Central memory CD8-positive, alpha-beta T cell (primary cell): ENCODE data around the gene ELP1.
"Not testable (repeated sequence)": the region's sequence is repeated elsewhere in the genome, so short reads cannot be mapped to it uniquely, and the experiment has no call there.

ENCODE experiments used
- ATAC-seq: fragments of 150-1000 bp; cut with Tn5 transposase; replicated peaks from 2 replicates; pipeline ENCODE4 v1.10.0; 2022; ENCODE audit warnings: mild to moderate bottlenecking, moderate FRiP score, moderate number of reproducible peaks; ENCODE audit not compliant: poor library complexity, severe bottlenecking; ENCODE audit errors: extremely low read depth
- DNase-seq, 2 donors: peaks; one replicate each; pipeline ENCODE4 v3.0.0; 2021; ENCODE audit warnings: low spot score in 2 of 2
- H3K27ac Mint-ChIP-seq: one replicate; pipeline ENCODE4 v1.8.0; 2022; ENCODE audit warnings: low read depth, mild to moderate bottlenecking, moderate library complexity, mixed read lengths
- H3K27me3 Mint-ChIP-seq: one replicate; pipeline ENCODE4 v1.8.0; 2022; ENCODE audit warnings: mixed read lengths
- H3K36me3 Mint-ChIP-seq: one replicate; pipeline ENCODE4 v1.8.0; 2022; ENCODE audit warnings: mild to moderate bottlenecking, moderate library complexity, mixed read lengths; ENCODE audit not compliant: insufficient read depth
- H3K4me1 Mint-ChIP-seq: one replicate; pipeline ENCODE4 v1.8.0; 2022; ENCODE audit warnings: mixed read lengths
- H3K4me3 Mint-ChIP-seq: one replicate; pipeline ENCODE4 v1.8.0; 2022; ENCODE audit warnings: mild to moderate bottlenecking, moderate library complexity, mixed read lengths
- H3K9me3 Mint-ChIP-seq: one replicate; pipeline ENCODE4 v1.8.0; 2022; ENCODE audit warnings: mixed read lengths

The ELP1 gene

DNA sequence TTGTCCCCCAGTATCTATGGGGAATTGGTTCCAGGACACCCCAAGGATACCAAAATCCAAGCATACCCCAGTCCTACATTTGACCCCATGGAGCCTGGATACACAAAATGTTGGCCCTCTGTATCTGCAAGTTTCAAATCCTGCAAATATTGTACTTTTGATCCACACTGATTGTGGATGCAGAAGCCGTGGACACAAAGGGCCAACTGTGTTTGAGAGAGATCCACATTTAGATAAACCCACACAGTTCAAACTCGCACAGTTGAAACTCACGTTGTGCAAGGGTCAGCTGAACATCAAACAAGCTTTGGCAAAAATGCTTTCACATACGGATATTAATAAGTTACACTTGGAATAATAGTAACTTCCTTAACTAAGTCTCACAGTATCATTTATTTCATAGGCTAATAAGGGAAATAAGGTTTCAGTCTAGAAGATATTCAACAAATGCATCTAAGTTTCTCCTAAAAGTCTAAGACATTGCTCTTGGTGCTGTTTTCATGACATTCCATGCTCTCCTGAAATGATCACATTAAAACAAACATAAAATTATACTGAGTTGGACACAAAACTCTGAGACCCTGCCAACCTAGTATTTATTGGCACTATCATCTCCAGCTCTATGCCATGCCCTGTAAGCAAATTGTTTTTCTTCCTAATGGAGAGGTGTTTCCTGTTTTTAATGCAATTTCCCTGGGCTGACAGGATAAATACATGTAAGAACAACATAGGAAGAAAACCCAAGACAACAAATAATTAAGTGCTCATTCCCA is 39.5 kb downstream of the ELP1 start:
- no peak overlapping the region for H3K27ac Mint-ChIP-seq
- no peaks in the 10 kb centered on the region for H3K4me1 Mint-ChIP-seq
- no peaks in the 10 kb centered on the region for H3K9me3 Mint-ChIP-seq
- no peak for DNase-seq
- H3K27me3 Mint-ChIP-seq, result no peaks in the 10 kb centered on the region
- peaks cover 77% of the 10 kb centered on the region for H3K36me3 Mint-ChIP-seq
- no peak overlapping the region for H3K4me3 Mint-ChIP-seq
- no peak for ATAC-seq

DNA sequence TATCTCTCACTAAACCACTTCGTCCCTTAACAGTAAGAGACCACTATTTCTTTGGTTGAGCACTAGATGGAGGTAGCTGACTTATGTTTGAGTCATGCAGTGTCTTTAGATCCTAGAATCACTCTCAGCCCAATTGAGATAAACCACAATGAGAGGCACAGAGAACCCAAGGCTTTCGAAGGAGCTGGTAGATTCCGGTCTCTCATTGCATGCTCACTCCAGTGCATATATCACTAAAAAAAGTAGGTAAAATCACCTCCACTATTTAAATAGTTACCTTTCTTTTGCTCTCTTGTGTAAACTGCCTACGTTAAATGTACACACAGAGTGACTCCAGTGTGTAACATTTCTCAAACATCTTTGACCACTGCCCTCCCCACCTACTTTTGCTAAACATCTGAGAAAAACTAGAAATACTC is 44.3 kb downstream of the ELP1 start:
- Mint-ChIP-seq H3K4me1 (peaks cover 6% of the 10 kb centered on the region), H3K27me3 (no peaks in the 10 kb centered on the region), H3K27ac (no peak overlapping the region), H3K9me3 (no peaks in the 10 kb centered on the region), H3K36me3 (peaks cover 51% of the 10 kb centered on the region), H3K4me3 (no peak overlapping the region)
- no peak for ATAC-seq
- DNase-seq, result no peak

DNA sequence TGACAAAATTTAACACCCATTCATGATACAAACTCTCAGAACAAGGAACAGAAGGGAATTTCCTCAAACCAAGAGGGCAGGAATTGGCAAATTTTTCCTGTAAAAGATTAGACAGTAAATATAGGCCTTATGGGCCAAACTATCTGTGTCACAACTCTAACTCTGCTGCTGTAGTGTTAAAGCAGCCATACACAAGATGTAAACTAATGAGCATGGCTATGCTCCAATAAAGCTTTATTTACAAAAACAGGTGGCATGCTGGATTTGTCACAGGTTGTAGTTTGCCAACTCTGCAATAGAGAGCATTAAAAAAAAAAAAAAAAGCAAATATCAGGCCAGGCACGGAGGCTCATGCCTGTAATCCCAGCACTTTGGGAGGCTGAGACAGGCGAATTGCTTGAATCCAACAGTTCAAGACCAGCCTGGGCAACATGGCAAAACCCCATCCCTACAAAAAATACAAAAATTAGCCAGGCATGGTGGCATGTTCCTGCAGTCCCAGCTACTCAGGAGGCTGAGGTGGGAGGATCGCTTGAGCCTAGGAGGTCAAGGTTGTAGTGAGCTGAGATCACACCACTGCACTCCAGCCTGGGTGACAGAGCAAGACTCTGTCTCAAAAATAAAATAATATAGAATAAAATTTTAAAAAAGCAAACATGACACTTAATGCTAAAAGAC is 47.2 kb downstream of the ELP1 start:
- ATAC-seq, DNase-seq, H3K4me3 Mint-ChIP-seq, H3K27me3 Mint-ChIP-seq, H3K27ac Mint-ChIP-seq, H3K4me1 Mint-ChIP-seq, H3K9me3 Mint-ChIP-seq: not testable (repeated sequence)
- H3K36me3 Mint-ChIP-seq, result peaks cover 39% of the 10 kb centered on the region

DNA sequence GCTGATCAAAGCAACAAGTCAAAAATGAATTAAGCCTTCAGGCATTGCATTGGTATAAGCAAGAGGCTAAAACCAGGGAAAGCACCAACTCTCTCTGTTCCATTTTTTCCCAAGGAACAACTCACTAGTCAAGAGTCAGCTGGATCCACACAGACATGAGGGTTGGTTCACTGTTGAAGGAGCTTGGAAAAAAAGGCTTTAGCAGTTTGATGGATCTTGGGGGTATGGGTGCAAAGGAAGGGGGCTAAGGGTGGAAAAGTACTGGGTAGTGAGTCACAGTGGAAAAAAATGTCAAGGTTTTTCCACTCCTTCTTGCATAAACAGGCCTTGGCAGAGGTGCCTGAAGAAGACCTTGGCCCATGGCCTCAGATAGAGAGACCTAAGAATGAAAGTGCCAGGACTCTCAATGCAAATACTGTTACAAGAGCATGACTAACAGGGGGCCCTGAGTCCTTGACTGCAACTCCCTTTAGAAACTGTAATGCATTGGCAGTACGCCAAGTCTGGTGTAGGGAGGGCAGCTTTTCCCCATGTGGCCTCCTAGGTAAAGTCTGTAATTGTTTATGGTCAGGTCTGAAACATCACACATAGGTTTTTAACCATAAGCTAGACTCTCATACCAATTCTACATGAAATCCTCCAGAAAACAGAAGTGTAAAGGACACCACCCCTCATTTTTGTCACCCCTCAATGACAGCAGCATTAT is 48.1 kb downstream of the ELP1 start:
- ATAC-seq (no peak), DNase-seq (no peak)
- Mint-ChIP-seq H3K27me3 (no peaks in the 10 kb centered on the region), H3K4me1 (peaks cover 6% of the 10 kb centered on the region), H3K4me3 (no peak overlapping the region), H3K27ac (no peak overlapping the region), H3K9me3 (no peaks in the 10 kb centered on the region), H3K36me3 (peaks cover 38% of the 10 kb centered on the region)

DNA sequence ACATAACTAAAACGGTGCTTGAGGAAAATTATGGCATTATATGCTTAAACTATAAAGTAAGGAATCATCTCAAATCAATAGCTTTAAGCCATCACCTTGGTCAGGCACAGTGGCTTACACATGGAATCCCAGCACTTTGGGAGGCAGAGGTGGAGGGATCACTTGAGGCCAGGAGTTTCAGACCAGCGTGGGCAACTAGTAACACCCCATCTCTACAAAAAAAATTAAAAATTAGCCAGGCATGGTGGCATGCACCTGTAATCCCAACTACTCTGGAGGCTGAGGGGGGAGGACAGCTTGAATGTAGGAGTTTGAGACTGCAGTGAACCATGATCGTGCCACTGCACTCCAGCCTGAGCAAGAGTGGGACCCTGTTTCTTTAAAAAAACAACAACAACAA is 49.2 kb downstream of the ELP1 start:
- H3K4me3 Mint-ChIP-seq, result no peak overlapping the region
- H3K27ac Mint-ChIP-seq, result no peak overlapping the region
- no peaks in the 10 kb centered on the region for H3K27me3 Mint-ChIP-seq
- H3K36me3 Mint-ChIP-seq, result peaks cover 34% of the 10 kb centered on the region
- H3K4me1 Mint-ChIP-seq, result peaks cover 6% of the 10 kb centered on the region
- DNase-seq (no peak), ATAC-seq (no peak)
- H3K9me3 Mint-ChIP-seq, result no peaks in the 10 kb centered on the region

DNA sequence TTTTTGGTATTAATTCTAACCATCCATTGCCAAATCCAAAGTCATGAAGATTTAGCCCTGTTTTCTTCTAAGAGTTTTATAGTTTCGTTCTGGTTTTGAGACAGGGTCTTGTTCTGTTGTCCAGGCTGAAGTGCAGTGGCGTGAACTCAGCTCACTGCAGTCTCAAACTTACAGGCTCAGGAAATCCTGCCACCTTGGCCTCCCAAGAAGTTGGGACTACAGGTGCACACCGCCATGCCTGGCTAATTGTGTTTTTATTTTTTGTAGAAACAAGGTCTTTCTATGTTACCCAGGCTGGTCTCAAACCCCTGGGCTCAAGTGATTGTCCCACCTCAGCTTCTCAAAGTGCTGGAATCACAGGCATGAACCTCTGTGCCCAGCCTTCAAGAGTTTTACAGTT is 50.8 kb downstream of the ELP1 start:
- ATAC-seq (no peak), DNase-seq (no peak)
- no peak overlapping the region for H3K4me3 Mint-ChIP-seq
- no peaks in the 10 kb centered on the region for H3K9me3 Mint-ChIP-seq
- H3K27me3 Mint-ChIP-seq, result no peaks in the 10 kb centered on the region
- H3K27ac Mint-ChIP-seq, result no peak overlapping the region
- H3K36me3 Mint-ChIP-seq, result peaks cover 46% of the 10 kb centered on the region
- peaks cover 6% of the 10 kb centered on the region for H3K4me1 Mint-ChIP-seq

DNA sequence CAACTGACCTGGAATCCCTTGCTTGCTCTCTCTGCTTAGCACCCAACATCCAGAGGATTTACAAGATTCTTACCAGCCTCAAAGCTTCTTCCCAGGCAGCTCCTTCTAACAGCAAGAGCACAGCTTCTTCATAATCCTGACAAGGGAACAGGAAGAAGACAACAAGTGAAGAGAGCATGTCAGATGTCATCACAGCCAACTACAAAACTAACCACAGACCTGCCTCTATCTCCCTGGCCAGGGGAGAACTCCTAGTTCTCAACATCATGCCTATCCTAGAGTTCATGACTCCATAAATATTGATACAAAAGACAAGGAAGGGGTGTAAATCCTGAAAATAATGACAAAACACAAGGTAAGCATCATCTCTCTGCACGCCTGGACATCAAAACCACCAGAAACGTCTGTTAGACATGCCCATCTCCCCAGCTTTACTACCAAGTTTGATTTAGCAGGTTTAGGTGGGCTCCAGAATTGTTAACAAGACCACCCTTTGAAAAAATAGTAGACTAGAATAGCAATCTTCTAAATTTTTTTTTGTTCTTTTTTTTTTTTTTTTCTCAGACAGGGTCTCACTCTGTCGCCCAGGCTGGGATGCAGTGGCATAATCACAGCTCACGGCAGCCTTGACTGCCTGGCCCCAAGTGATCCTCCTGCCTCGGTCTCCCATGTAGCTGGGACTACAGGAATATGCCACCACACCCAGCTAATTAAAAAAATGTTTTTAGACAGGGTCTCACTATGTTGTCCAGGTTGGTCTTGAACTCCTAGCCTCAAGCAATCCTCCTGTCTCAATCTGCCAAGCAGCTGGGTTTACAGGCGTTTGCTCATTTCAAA is 51.7 kb downstream of the ELP1 start:
- H3K9me3 Mint-ChIP-seq, result no peaks in the 10 kb centered on the region
- H3K27me3 Mint-ChIP-seq, result no peaks in the 10 kb centered on the region
- peaks cover 49% of the 10 kb centered on the region for H3K36me3 Mint-ChIP-seq
- no peak overlapping the region for H3K27ac Mint-ChIP-seq
- DNase-seq (no peak), ATAC-seq (no peak)
- H3K4me3 Mint-ChIP-seq, result no peak overlapping the region
- peaks cover 6% of the 10 kb centered on the region for H3K4me1 Mint-ChIP-seq

DNA sequence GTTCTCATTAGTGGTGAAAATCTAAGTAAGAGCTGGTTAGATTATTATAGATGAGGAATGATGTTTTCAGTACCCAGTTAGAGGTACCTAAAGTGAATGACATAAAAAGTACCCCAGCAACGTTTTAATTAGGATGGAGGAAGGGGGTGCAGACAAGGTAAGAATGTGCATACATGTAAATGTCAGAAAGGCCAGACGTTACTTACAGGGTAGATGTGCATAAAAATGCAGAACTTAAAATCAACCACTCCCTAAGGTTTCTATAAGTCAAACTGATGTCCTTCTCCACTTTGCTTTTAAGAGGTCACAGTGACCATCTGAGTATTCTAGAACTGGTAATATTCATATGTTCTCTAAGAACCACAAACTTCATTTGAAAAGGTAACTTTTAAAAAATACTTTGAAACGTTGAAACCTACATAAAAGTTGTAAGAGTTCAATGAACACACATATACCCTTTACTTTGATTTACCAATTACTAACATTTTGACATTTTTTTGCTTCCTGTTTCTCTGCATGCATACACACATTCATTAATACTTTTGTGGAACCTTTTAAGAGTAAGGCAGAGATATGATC is 53.1 kb downstream of the ELP1 start:
- peaks cover 55% of the 10 kb centered on the region for H3K36me3 Mint-ChIP-seq
- ATAC-seq, result no peak

DNA sequence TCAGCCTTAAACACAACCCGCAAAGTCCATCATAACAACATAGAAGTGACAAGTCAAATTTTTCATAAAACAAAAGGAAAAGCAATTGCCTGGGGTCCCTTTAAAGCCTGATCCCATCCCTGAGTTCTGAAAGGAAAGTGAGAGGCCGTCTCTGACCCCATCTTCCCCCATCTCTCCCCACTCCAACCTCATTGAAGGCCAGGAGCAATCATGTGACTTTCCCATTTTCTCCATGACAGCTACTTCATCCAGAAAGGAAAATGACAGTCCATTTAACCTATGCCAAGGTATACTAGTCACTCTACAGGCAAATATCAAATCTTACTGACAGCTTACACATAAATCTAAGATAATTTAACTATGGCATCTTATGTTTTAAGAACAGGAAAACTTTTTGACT is 56.4 kb downstream of the ELP1 start:
- Mint-ChIP-seq H3K36me3 (peaks cover 70% of the 10 kb centered on the region), H3K4me1 (no peaks in the 10 kb centered on the region), H3K27ac (no peak overlapping the region), H3K4me3 (no peak overlapping the region), H3K27me3 (no peaks in the 10 kb centered on the region), H3K9me3 (no peaks in the 10 kb centered on the region)
- ATAC-seq (no peak), DNase-seq (no peak)

More for the DNA sequence above, 53.1 kb downstream of the ELP1 start:
- no peak overlapping the region for H3K27ac Mint-ChIP-seq
- no peak for DNase-seq
- no peaks in the 10 kb centered on the region for H3K27me3 Mint-ChIP-seq
- no peak overlapping the region for H3K4me3 Mint-ChIP-seq
- H3K9me3 Mint-ChIP-seq, result no peaks in the 10 kb centered on the region
- H3K4me1 Mint-ChIP-seq, result peaks cover 6% of the 10 kb centered on the region

DNA sequence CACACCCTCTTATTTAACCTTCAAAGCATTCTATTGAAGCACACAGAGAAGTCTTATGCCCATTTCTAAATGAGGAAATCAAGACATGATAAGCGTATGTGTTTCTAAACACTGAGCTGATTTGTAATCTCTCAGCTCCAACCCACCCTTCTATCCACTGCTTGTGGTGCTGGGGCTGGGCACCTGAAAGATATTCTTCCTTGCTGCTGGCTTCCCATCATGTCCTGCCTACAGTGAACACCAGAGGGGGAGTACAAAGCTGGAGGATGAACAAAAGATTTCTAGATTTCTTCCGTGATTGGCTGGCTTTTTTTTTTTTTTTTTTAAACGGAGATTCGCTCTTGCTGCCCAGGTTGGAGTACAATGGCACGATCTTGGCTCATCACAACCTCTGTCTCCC is 57.5 kb downstream of the ELP1 start:
- Mint-ChIP-seq H3K27ac (no peak overlapping the region), H3K4me1 (no peaks in the 10 kb centered on the region), H3K27me3 (no peaks in the 10 kb centered on the region), H3K4me3 (no peak overlapping the region), H3K9me3 (no peaks in the 10 kb centered on the region), H3K36me3 (peaks cover 73% of the 10 kb centered on the region)
- ATAC-seq (no peak), DNase-seq (no peak)

DNA sequence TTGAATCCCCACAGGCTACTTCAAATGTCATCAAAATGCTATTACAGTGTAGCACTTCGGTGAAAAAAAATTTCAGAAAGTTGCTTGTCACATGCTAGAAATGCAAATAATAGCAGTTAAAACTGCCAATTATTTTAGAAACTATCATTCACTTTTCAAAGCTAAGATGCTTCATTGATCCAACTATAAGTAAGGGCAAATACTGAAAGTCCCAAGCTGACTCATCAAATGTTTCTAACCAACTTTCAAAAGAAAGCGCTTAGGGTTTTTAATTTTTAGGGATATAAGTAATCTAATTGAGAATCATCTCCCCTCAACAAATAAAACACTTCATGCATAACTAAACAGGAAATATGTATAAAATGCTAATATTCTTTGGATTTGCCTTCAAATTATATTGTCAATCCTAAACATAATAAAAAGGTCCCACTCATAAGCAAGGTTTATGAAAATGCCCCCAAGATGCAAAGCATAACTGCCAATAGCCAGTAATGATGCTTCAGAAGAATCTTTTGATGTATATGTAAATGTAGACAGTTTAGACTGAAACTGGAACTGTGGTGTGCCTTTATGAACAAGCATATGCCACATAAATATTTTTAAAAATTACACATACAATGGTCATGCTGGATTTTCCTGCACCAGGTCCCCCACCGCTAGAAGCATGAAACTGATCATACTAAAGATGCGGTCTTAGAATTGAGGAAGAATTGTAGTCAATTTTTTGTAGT is 59.7 kb downstream of the ELP1 start:
- Mint-ChIP-seq H3K36me3 (peaks cover 68% of the 10 kb centered on the region), H3K4me1 (no peaks in the 10 kb centered on the region), H3K27me3 (no peaks in the 10 kb centered on the region), H3K9me3 (no peaks in the 10 kb centered on the region), H3K4me3 (no peak overlapping the region), H3K27ac (no peak overlapping the region)
- ATAC-seq, result no peak
- DNase-seq, result no peak
